CD4-positive, alpha-beta memory T cell (primary cell): Measurements from ENCODE around the gene HMOX2. TPM values are rescaled to one million over a fixed set of nuclear protein-coding genes. Genes with fewer than 3 reads are reported as not detected.

Source experiments
- CTCF ChIA-PET: fragments of 350-600 bp; sonication (Branson Sonifier 250); formaldehyde crosslinking; loops from one replicate; lab custom pipeline; 2021; ENCODE audit warnings: inconsistent platforms; ENCODE audit not compliant: partially characterized antibody; lab: Charles Lee
- POLR2A ChIA-PET: fragments of 350-600 bp; sonication (Branson Sonifier 250); formaldehyde crosslinking; loops from one replicate; lab custom pipeline; 2021; ENCODE audit not compliant: partially characterized antibody; lab: Charles Lee
- DNase-seq, 5 donors: peaks; one replicate each; pipeline versions ENCODE4 v3.0.0 to v3.0.0-alpha.2; 2020 to 2022; ENCODE audit warnings: mixed read lengths in 1 of 5
- H3K27ac ChIP-seq: one replicate; pipeline ENCODE4 v1.7.0; 2013; ENCODE audit warnings: low read depth, low read length
- H3K27me3 ChIP-seq: 2 replicates; pipeline ENCODE4 v1.7.0; 2013; ENCODE audit warnings: mild to moderate bottlenecking, low read length, moderate library complexity; ENCODE audit not compliant: insufficient read depth
- H3K36me3 ChIP-seq: 2 replicates; pipeline ENCODE4 v1.7.0; 2013; ENCODE audit warnings: mild to moderate bottlenecking, low read length, moderate library complexity; ENCODE audit not compliant: insufficient read depth
- H3K4me1 ChIP-seq: 2 replicates; pipeline ENCODE4 v1.7.0; 2013; ENCODE audit warnings: mild to moderate bottlenecking, low read length, moderate library complexity; ENCODE audit not compliant: insufficient read depth
- H3K4me3 ChIP-seq, 2 donors: one replicate each; pipeline ENCODE4 v1.7.0; 2013; ENCODE audit warnings: low read length in 2 of 2, mild to moderate bottlenecking in 1 of 2
- H3K9me3 ChIP-seq, 2 donors: one replicate each; pipeline ENCODE4 v1.7.0; 2013; ENCODE audit warnings: low read length in 2 of 2, control low read depth in 1 of 2; ENCODE audit not compliant: control insufficient read depth in 1 of 2
- H3K27ac Mint-ChIP-seq, 7 donors: one replicate each; pipeline ENCODE4 v1.8.0; 2020 to 2021; ENCODE audit warnings: mixed read lengths in 7 of 7, mild to moderate bottlenecking in 6 of 7, inconsistent platforms in 3 of 7, moderate library complexity in 3 of 7
- H3K27me3 Mint-ChIP-seq, 2 donors: one replicate each; pipeline ENCODE4 v1.8.0; 2020 to 2021; ENCODE audit warnings: mixed read lengths in 2 of 2
- H3K36me3 Mint-ChIP-seq, 2 donors: one replicate each; pipeline ENCODE4 v1.8.0; 2020 to 2021; ENCODE audit warnings: mixed read lengths in 2 of 2, inconsistent platforms in 1 of 2, mild to moderate bottlenecking in 1 of 2
- H3K4me1 Mint-ChIP-seq, 4 donors: one replicate each; pipeline ENCODE4 v1.8.0; 2020 to 2021; ENCODE audit warnings: mixed read lengths in 4 of 4, mild to moderate bottlenecking in 1 of 4
- H3K4me3 Mint-ChIP-seq, 8 donors: one replicate each; pipeline ENCODE4 v1.8.0; 2020 to 2021; ENCODE audit warnings: mixed read lengths in 8 of 8, mild to moderate bottlenecking in 7 of 8, moderate library complexity in 6 of 8, inconsistent platforms in 3 of 8
- H3K9me3 Mint-ChIP-seq, 8 donors: one replicate each; pipeline ENCODE4 v1.8.0; 2020 to 2021; ENCODE audit warnings: mixed read lengths in 8 of 8, mild to moderate bottlenecking in 5 of 8, inconsistent platforms in 3 of 8, moderate library complexity in 1 of 8
- intact Hi-C: fragments of 100-400 bp; cut with micrococcal nuclease; formaldehyde crosslinking; loops from one replicate; pipeline ENCODE4 v1.15.1; 2023
- polyA plus RNA-seq, 2 donors: library from polyadenylated mRNA; unstranded; fragments of 300-500 nt; fragmentation: Illumina TruSeq; gene quantifications; one replicate each; pipeline ENCODE4 v1.2.3, GENCODE V29; 2021
- total RNA-seq, 2 experiments: library from RNA; stranded (reverse); gene quantifications; one replicate each; pipeline ENCODE4 v1.2.3, GENCODE V29; 2021

HMOX2 gene
- total and polyA plus RNA-seq, 4 experiments from 2014 or later, result 64.1 to 206 (median 118) TPM

DNA sequence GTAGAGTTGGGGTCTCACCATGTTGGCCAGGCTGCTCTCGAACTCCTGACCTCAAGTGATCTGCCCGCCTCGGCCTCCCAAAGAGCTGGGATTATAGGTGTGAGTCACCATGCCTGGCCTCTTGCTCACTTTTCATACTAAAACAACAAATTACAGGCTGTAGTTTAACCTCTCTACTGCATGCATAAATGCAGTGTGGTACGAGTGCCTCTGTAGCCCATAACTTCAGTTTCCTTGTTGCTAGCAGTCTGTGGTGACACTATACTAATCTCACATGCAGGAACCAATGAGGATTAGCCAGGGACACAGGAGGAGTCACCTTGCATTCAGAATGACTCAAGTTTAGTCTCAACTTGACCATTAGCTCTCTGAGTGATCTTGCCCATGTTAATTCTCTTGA is 20.1 kb downstream of the HMOX2 start:
- DNase-seq, result no peak
- no peaks in the 10 kb centered on the region for H3K9me3 Mint-ChIP-seq
- ChIA-PET POLR2A (interaction anchor here (1.1 to 1.3 kb wide), 2 partner anchors 9 to 20 kb away, joined by 3 to 5 read pairs; partner anchors contain the start of gene HMOX2), CTCF (interaction anchor here (1.2 to 1.3 kb wide), 2 partner anchors 11 to 18 kb away, joined by 3 to 4 read pairs; no protein-coding TSS in a partner anchor)
- H3K27me3 Mint-ChIP-seq, result no peaks in the 10 kb centered on the region
- H3K36me3 Mint-ChIP-seq, result peaks cover 15 to 49% of the 10 kb centered on the region in 2 donors
- peak overlapping the region in 5 of 7 donors; percentile 4 to 82 (median 13) for H3K27ac Mint-ChIP-seq
- Histone ChIP-seq H3K4me3 (no peak overlapping the region), H3K27me3 (no peaks in the 10 kb centered on the region), H3K9me3 (no peaks in the 10 kb centered on the region), H3K36me3 (peaks cover 12% of the 10 kb centered on the region), H3K27ac (no peak overlapping the region), H3K4me1 (peaks cover 84% of the 10 kb centered on the region)
- peaks cover 56 to 86% (median 72%) of the 10 kb centered on the region in 4 donors for H3K4me1 Mint-ChIP-seq
- H3K4me3 Mint-ChIP-seq, result no peak overlapping the region
- intact Hi-C loops, result no loop called here

DNA sequence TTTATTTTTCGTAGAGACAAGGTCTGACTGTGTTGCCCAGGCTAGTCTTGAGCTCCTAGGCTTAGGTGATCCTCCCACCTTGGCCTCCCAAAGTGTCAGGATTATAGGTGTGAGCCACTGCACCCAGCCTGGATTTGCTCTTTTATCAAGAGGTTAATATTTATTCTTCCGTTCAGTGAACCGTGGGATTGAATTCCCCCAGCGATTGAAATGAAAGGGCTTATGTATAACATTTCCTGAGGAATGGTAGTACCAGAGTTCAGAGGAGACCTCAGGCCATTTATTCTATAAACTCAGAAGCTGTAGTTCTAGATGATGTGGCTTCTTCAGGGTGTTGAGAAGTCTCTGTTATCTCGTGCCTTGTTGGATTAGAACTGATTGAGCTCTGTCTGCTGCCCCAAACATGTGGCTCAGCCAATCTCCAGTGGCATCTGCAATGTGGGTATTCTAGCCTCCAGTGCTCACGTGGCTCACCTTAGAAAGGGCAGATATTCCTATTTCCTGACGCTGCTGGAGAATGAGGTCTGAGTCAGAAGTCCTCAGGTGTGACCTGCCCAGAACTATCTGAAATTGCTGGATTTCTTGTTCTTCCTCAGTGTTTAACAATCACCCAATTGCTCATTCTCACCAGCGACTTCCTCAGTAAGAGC is 22.5 kb downstream of the HMOX2 start:
- H3K27ac Mint-ChIP-seq, result peak overlapping the region; percentile 80 to 97 (median 85)
- H3K9me3 Mint-ChIP-seq, result no peaks in the 10 kb centered on the region
- no peaks in the 10 kb centered on the region for H3K9me3 ChIP-seq
- H3K4me3 Mint-ChIP-seq, result peak overlapping the region in 3 of 8 donors; percentile 8 to 58 (median 46)
- H3K27me3 Mint-ChIP-seq, result no peaks in the 10 kb centered on the region
- DNase-seq, result no peak
- POLR2A ChIA-PET, result interaction anchor here (5.0 to 11.8 kb wide), 2 partner anchors 11 to 22 kb away, joined by 49 to 247 read pairs; partner anchors contain the start of genes HMOX2 and NMRAL1
- CTCF ChIA-PET, result interaction anchor here (1.3 to 13.3 kb wide), 2 partner anchors 9 to 14 kb away, joined by 3 to 343 read pairs; partner anchors contain the start of genes HMOX2 and NMRAL1
- H3K27me3 ChIP-seq, result no peaks in the 10 kb centered on the region
- intact Hi-C loops, result no loop called here
- no peak overlapping the region for H3K27ac ChIP-seq
- H3K4me3 ChIP-seq, result no peak overlapping the region
- peaks cover 84% of the 10 kb centered on the region for H3K4me1 ChIP-seq
- H3K4me1 Mint-ChIP-seq, result peaks cover 60 to 96% (median 80%) of the 10 kb centered on the region in 4 donors
- peaks cover 19 to 40% of the 10 kb centered on the region in 2 donors for H3K36me3 Mint-ChIP-seq
- peaks cover 12% of the 10 kb centered on the region for H3K36me3 ChIP-seq

DNA sequence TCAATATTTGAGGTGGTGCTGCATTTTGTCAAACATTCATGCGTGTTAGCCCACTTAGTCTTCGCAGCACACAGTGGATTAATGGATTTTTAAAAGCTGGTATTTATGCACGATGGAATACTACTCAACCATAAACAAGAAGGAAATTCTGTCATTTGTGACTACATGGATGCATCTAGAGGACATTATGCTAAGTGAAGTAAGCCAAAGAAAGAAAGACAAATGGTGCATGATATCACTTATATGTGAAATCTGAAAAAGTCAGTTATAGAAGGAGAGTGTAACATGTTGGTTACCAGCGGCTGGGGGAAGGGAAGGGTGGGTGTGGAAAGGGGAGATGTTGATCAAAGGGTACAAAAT is 23.0 kb downstream of the HMOX2 start:
- Histone ChIP-seq H3K27me3 (no peaks in the 10 kb centered on the region), H3K4me3 (no peak overlapping the region), H3K4me1 (peaks cover 88% of the 10 kb centered on the region), H3K36me3 (peaks cover 12% of the 10 kb centered on the region), H3K9me3 (no peaks in the 10 kb centered on the region), H3K27ac (no peak overlapping the region)
- H3K4me1 Mint-ChIP-seq, result peaks cover 62 to 96% (median 83%) of the 10 kb centered on the region in 4 donors
- no peaks in the 10 kb centered on the region for H3K27me3 Mint-ChIP-seq
- intact Hi-C loops, result no loop called here
- ChIA-PET CTCF (interaction anchor here (1.1 to 13.3 kb wide), 3 partner anchors 8 to 190 kb away, joined by 3 to 343 read pairs (median 3); partner anchors contain the start of genes HMOX2 and NMRAL1), POLR2A (interaction anchor here (0.7 to 11.8 kb wide), 3 partner anchors 11 to 22 kb away, joined by 3 to 247 read pairs (median 49); partner anchors contain the start of genes HMOX2 and NMRAL1)
- H3K4me3 Mint-ChIP-seq, result peak overlapping the region in 3 of 8 donors; percentile 8 to 58 (median 46)
- DNase-seq, result no peak
- peak overlapping the region; percentile 80 to 97 (median 85) for H3K27ac Mint-ChIP-seq
- H3K36me3 Mint-ChIP-seq, result peaks cover 21 to 40% of the 10 kb centered on the region in 2 donors
- H3K9me3 Mint-ChIP-seq, result no peaks in the 10 kb centered on the region

DNA sequence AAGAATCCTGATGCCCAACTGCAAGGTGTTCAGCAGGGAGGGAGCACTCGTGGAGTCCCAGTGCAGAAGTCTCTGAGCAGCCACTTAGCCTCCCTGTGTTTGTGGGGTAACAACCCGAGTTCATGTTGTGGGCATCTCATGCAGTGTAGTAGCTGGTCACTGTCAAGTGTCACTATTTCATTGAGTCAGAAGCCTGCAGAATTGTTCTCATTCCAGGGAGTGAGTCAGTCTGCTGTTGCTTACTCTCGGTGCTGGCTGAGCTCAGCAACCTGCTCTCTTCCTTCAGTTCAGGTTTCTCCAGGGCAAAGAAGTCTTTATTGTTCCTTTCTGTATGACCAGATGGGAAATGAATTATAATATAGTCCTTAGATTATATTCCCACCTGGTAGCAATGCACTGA is 24.1 kb downstream of the HMOX2 start:
- Histone ChIP-seq H3K36me3 (peaks cover 12% of the 10 kb centered on the region), H3K27me3 (no peaks in the 10 kb centered on the region), H3K4me3 (no peak overlapping the region), H3K27ac (no peak overlapping the region), H3K9me3 (no peaks in the 10 kb centered on the region), H3K4me1 (peaks cover 88% of the 10 kb centered on the region)
- peak overlapping the region in 6 of 7 donors; percentile 82 to 97 (median 92) for H3K27ac Mint-ChIP-seq
- H3K4me3 Mint-ChIP-seq, result peak overlapping the region in 1 of 8 donors; percentile 1
- intact Hi-C loops, result no loop called here
- H3K9me3 Mint-ChIP-seq, result no peaks in the 10 kb centered on the region
- H3K27me3 Mint-ChIP-seq, result no peaks in the 10 kb centered on the region
- H3K36me3 Mint-ChIP-seq, result peaks cover 18 to 38% of the 10 kb centered on the region in 2 donors
- peaks cover 61 to 94% (median 82%) of the 10 kb centered on the region in 4 donors for H3K4me1 Mint-ChIP-seq
- DNase-seq, result no peak
- CTCF ChIA-PET, result interaction anchor here (1.0 to 13.3 kb wide), 6 partner anchors 16 to 191 kb away, joined by 3 to 343 read pairs (median 3); partner anchors contain the start of genes HMOX2 and NMRAL1
- POLR2A ChIA-PET, result interaction anchor here (1.4 to 11.8 kb wide), 5 partner anchors 12 to 116 kb away, joined by 4 to 247 read pairs (median 5); partner anchors contain the start of genes HMOX2 and NMRAL1

DNA sequence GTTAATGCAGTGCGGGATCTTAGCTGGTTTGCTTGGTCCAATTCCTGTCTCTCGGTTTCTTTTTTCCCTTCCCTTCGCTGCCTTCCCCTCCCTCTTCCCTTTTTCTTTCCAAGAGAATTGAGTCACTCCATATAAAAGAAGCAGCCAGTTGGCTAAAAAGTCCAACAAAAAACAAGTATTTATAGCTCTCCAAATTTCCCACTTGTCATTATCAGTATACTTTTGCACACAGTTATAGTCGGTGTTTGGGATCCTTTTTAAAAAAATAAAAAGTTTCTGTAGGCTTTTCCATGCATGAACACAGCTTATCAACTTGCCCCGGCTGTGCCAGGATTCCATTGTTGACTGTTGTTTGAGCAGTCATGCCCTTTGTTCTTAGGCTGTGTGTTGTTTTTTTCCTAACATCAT is 24.9 kb downstream of the HMOX2 start:
- Histone ChIP-seq H3K4me3 (no peak overlapping the region), H3K27ac (no peak overlapping the region), H3K9me3 (no peaks in the 10 kb centered on the region), H3K27me3 (no peaks in the 10 kb centered on the region), H3K4me1 (peaks cover 89% of the 10 kb centered on the region), H3K36me3 (peaks cover 12% of the 10 kb centered on the region)
- Mint-ChIP-seq H3K27ac (peak overlapping the region; percentile 90 to 97 (median 93)), H3K36me3 (peaks cover 18 to 37% of the 10 kb centered on the region in 2 donors), H3K4me1 (peaks cover 63 to 94% (median 83%) of the 10 kb centered on the region in 4 donors), H3K4me3 (peak overlapping the region in 4 of 8 donors; percentile 29 to 67 (median 50)), H3K27me3 (no peaks in the 10 kb centered on the region), H3K9me3 (no peaks in the 10 kb centered on the region)
- ChIA-PET CTCF (interaction anchor here (1.0 to 13.3 kb wide), 5 partner anchors 16 to 116 kb away, joined by 3 to 343 read pairs (median 3); partner anchors contain the start of genes HMOX2 and NMRAL1), POLR2A (interaction anchor here (0.8 to 11.8 kb wide), 9 partner anchors 9 to 116 kb away, joined by 3 to 247 read pairs (median 5); partner anchors contain the start of genes CORO7, HMOX2 and NMRAL1)
- no peak for DNase-seq
- intact Hi-C loops, result no loop called here

DNA sequence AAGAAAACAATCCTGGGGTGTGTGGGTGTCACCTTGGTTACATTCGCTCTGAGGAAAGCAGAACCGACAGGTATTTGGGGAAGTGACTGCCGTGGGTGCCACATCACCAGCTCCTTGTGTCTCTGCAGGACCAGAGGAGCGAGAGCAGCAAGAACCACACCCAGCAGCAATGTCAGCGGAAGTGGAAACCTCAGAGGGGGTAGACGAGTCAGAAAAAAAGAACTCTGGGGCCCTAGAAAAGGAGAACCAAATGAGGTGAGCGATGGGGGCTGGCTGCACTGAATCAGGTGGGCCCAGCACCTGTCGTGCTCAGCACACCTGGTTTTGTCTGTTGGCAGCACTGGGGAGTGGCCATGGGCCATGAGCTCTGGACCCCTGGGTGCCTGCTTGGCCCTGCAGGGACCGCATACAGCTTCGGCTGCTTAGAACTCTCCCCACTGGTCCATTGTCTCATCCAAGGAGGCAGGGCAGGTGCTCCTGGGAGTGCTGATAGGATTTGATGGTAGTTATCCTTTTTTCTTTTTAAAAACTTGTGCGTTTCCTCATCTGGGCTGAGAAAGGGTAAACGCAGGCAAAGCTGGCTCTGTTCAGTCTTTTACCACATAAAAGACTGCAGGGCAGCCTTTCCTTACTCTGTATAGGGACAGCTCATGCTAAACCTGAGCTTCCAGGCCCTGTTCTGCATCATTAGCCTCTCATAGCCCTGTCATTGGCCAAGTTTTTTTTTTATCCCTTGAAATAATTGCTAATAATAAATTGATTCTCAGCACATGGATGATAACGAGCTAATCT is 29.4 kb downstream of the HMOX2 start:
- Mint-ChIP-seq H3K36me3 (peaks cover 33 to 50% of the 10 kb centered on the region in 2 donors), H3K27me3 (no peaks in the 10 kb centered on the region), H3K4me1 (peaks cover 42 to 78% (median 63%) of the 10 kb centered on the region in 4 donors), H3K4me3 (peak overlapping the region; percentile 63 to 94 (median 84)), H3K9me3 (no peaks in the 10 kb centered on the region), H3K27ac (peak overlapping the region; percentile 96 to 100 (median 99))
- ChIA-PET POLR2A (interaction anchor here (0.6 to 11.8 kb wide), 33 partner anchors 9 to 234 kb away, joined by 3 to 247 read pairs (median 5); partner anchors contain the start of genes CDIP1, CORO7, DNAJA3 and HMOX2), CTCF (interaction anchor here (0.7 to 13.3 kb wide), 22 partner anchors 9 to 119 kb away, joined by 3 to 343 read pairs (median 6); partner anchors contain the start of genes C16orf96, CDIP1, CORO7 and HMOX2)
- H3K9me3 ChIP-seq, result no peaks in the 10 kb centered on the region
- peaks cover 76% of the 10 kb centered on the region for H3K4me1 ChIP-seq
- H3K4me3 ChIP-seq, result peak overlapping the region; percentile 57 to 74
- H3K27me3 ChIP-seq, result no peaks in the 10 kb centered on the region
- peak overlapping the region; percentile 77 for H3K27ac ChIP-seq
- intact Hi-C loops, result loop anchor here (1.0 to 2.0 kb wide), 8 partner anchors 17 to 451 kb away; partner anchors contain the start of genes CDIP1, HMOX2 and MGRN1
- peak; percentile 85 to 94 (median 90) for DNase-seq
- peaks cover 37% of the 10 kb centered on the region for H3K36me3 ChIP-seq
